Ectodermal cell (in vitro differentiated cells): ENCODE results near the gene ADGRF3. TPM values are rescaled to one million over a fixed set of nuclear protein-coding genes. Genes with fewer than 3 reads are reported as not detected.
"Not testable (repeated sequence)": the region's sequence is repeated elsewhere in the genome, so short reads cannot be mapped to it uniquely, and the experiment has no call there.

Source experiments
- H3K27ac ChIP-seq: 2 replicates; pipeline ENCODE4 v1.7.0; 2013; ENCODE audit warnings: mild to moderate bottlenecking, low read depth, low read length; ENCODE audit not compliant: insufficient read depth, poor library complexity, severe bottlenecking
- H3K27me3 ChIP-seq: 2 replicates; pipeline ENCODE4 v1.7.0; 2013; ENCODE audit warnings: mild to moderate bottlenecking, low read length; ENCODE audit not compliant: insufficient read depth, control insufficient read depth, poor library complexity, severe bottlenecking
- H3K36me3 ChIP-seq: one replicate; pipeline ENCODE4 v1.7.0; 2013; ENCODE audit warnings: low read length; ENCODE audit not compliant: control insufficient read depth, insufficient read depth
- H3K4me1 ChIP-seq: one replicate; pipeline ENCODE4 v1.7.0; 2013; ENCODE audit warnings: low read length; ENCODE audit not compliant: control insufficient read depth, insufficient read depth
- H3K4me3 ChIP-seq: 2 replicates; pipeline ENCODE4 v1.7.0; 2013; ENCODE audit warnings: low read depth, low read length, control low read depth; ENCODE audit not compliant: insufficient read depth
- H3K9me3 ChIP-seq: 2 replicates; pipeline ENCODE4 v1.7.0; 2013; ENCODE audit warnings: mild to moderate bottlenecking, low read length, moderate library complexity; ENCODE audit not compliant: control insufficient read depth
- WGBS, 2 experiments: methylation state at CpG; one replicate each; pipeline ENCODE4 v1.1.7; 2013; ENCODE audit warnings: missing lambda C conversion rate in 2 of 2; 5-methylcytosine and 5-hydroxymethylcytosine counted together
- polyA plus RNA-seq, 4 experiments: library from polyadenylated mRNA; stranded (reverse); fragments of 50-300 nt; gene quantifications; one replicate each; pipeline ENCODE4 v1.2.3, GENCODE V29; 2013

The ADGRF3 gene
- 0.35 TPM for polyA plus RNA-seq (2013, experiment 1 of 4)
- 0.64 TPM for polyA plus RNA-seq (2013, experiment 2 of 4)
- 0.85 TPM for polyA plus RNA-seq (2013, experiment 3 of 4)
- polyA plus RNA-seq (2013, experiment 4 of 4), result 0.24 TPM

- Histone ChIP-seq H3K27me3 (no peaks in the 10 kb centered on the region), H3K27ac (peak within 1 kb of the TSS; percentile 89)
Observed at GRCh38 chr2:26346454-26347053, at the start of gene ADGRF3. ADGRF3 (minus strand) TSS chr2:26346789; CDS start chr2:26346234, 555 bp downstream.

GRCh38 chr2:26395394-26395793 is 48.8 kb upstream of the ADGRF3 start:
- Histone ChIP-seq H3K27ac (no peak overlapping the region), H3K9me3 (no peaks in the 10 kb centered on the region), H3K4me3 (no peak overlapping the region), H3K27me3 (no peaks in the 10 kb centered on the region), H3K4me1 (no peaks in the 10 kb centered on the region), H3K36me3 (peaks cover 3% of the 10 kb centered on the region)
- 88 to 93% methylated on average over 4 of the region's 4 CpGs for WGBS, 2 experiments

More at GRCh38 chr2:26346454-26347053, at the start of gene ADGRF3:
- Histone ChIP-seq H3K9me3 (no peaks in the 10 kb centered on the region), H3K4me1 (peaks cover 5% of the 10 kb centered on the region), H3K36me3 (no peaks in the 10 kb centered on the region), H3K4me3 (peak within 1 kb of the TSS; percentile 88)
- 1 to 2% methylated on average over 28 of the region's 28 CpGs for WGBS, 2 experiments

- Histone ChIP-seq H3K27ac (peak overlapping the region; percentile 12), H3K4me3 (no peak overlapping the region), H3K27me3 (no peaks in the 10 kb centered on the region), H3K36me3 (peaks cover 4% of the 10 kb centered on the region), H3K4me1 (no peaks in the 10 kb centered on the region), H3K9me3 (no peaks in the 10 kb centered on the region)
- WGBS, 2 experiments, result 95 to 98% methylated on average over 2 to 3 of the region's 4 CpGs
Observed at GRCh38 chr2:26394694-26395093, 48.1 kb upstream of the ADGRF3 start.

GRCh38 chr2:26387189-26387588 is 40.6 kb upstream of the ADGRF3 start:
- peaks cover 12% of the 10 kb centered on the region for H3K36me3 ChIP-seq
- no peak overlapping the region for H3K4me3 ChIP-seq
- no peaks in the 10 kb centered on the region for H3K4me1 ChIP-seq
- 82 to 92% methylated on average over 3 of the region's 4 CpGs for WGBS, 2 experiments
- no peaks in the 10 kb centered on the region for H3K27me3 ChIP-seq
- no peak overlapping the region for H3K27ac ChIP-seq
- no peaks in the 10 kb centered on the region for H3K9me3 ChIP-seq

GRCh38 chr2:26384597-26384996 is 38.0 kb upstream of the ADGRF3 start:
- H3K4me3 ChIP-seq, result no peak overlapping the region
- H3K27me3 ChIP-seq, result no peaks in the 10 kb centered on the region

GRCh38 chr2:26384183-26384582 is 37.6 kb upstream of the ADGRF3 start:
- Histone ChIP-seq H3K4me1 (no peaks in the 10 kb centered on the region), H3K9me3 (no peaks in the 10 kb centered on the region), H3K36me3 (peaks cover 5% of the 10 kb centered on the region), H3K27me3 (no peaks in the 10 kb centered on the region), H3K4me3 (no peak overlapping the region), H3K27ac (no peak overlapping the region)
- 95 to 96% methylated on average over 9 of the region's 9 CpGs for WGBS, 2 experiments

More at GRCh38 chr2:26384597-26384996, 38.0 kb upstream of the ADGRF3 start:
- Histone ChIP-seq H3K4me1 (no peaks in the 10 kb centered on the region), H3K9me3 (no peaks in the 10 kb centered on the region), H3K27ac (no peak overlapping the region), H3K36me3 (peaks cover 7% of the 10 kb centered on the region)

- WGBS, 2 experiments, result 90 to 97% methylated on average over 3 of the region's 3 CpGs
- Histone ChIP-seq H3K27me3 (no peaks in the 10 kb centered on the region), H3K36me3 (peaks cover 5% of the 10 kb centered on the region)
Observed at GRCh38 chr2:26382564-26382963, 36.0 kb upstream of the ADGRF3 start.

GRCh38 chr2:26380281-26380680 is 33.7 kb upstream of the ADGRF3 start:
- Histone ChIP-seq H3K4me1 (no peaks in the 10 kb centered on the region), H3K36me3 (no peaks in the 10 kb centered on the region)
- 94 to 95% methylated on average over 2 of the region's 2 CpGs for WGBS, 2 experiments

More at GRCh38 chr2:26382564-26382963, 36.0 kb upstream of the ADGRF3 start:
- H3K9me3 ChIP-seq, result no peaks in the 10 kb centered on the region
- H3K4me1 ChIP-seq, result no peaks in the 10 kb centered on the region
- H3K27ac ChIP-seq, result no peak overlapping the region
- no peak overlapping the region for H3K4me3 ChIP-seq

GRCh38 chr2:26376799-26377198 is 30.2 kb upstream of the ADGRF3 start:
- Histone ChIP-seq H3K27me3 (no peaks in the 10 kb centered on the region), H3K4me1 (no peaks in the 10 kb centered on the region), H3K9me3 (no peaks in the 10 kb centered on the region), H3K4me3 (no peak overlapping the region), H3K36me3 (peaks cover 17% of the 10 kb centered on the region), H3K27ac (no peak overlapping the region)
- WGBS, 2 experiments, result 78 to 100% methylated on average over 1 of the region's 1 CpG

More at GRCh38 chr2:26380281-26380680, 33.7 kb upstream of the ADGRF3 start:
- Histone ChIP-seq H3K4me3 (no peak overlapping the region), H3K27me3 (no peaks in the 10 kb centered on the region), H3K9me3 (no peaks in the 10 kb centered on the region), H3K27ac (no peak overlapping the region)

- Histone ChIP-seq H3K36me3 (peaks cover 20% of the 10 kb centered on the region), H3K4me1 (peaks cover 15% of the 10 kb centered on the region)
- H3K9me3 ChIP-seq, H3K27me3 ChIP-seq, H3K4me3 ChIP-seq, H3K27ac ChIP-seq: not testable (repeated sequence)
- 92% methylated on average over 13 to 18 of the region's 31 CpGs for WGBS, 2 experiments
Observed at GRCh38 chr2:26370909-26371308, 24.3 kb upstream of the ADGRF3 start.
